Esophagus muscularis mucosa (tissue), 3 donors: ENCODE results near the gene MRTFB.

Source experiments
- POLR2AphosphoS5 ChIP-seq, 2 donors: sonication (generic); formaldehyde crosslinking; IDR thresholded peaks; one replicate each; pipeline ENCODE4 v1.6.1; 2017; ENCODE audit warnings: antibody characterized with exemption in 2 of 2
- TF ChIP-seq, protein P1 (sequence below), 3 experiments: fragments of 200-600 bp in 2 of 3; fragments of 450-650 bp in 1 of 3; sonication (generic) in 2 of 3; IDR thresholded peaks; one replicate each; pipeline ENCODE4 v1.5.1; 2017 to 2019; ENCODE audit warnings: antibody characterized with exemption in 3 of 3, mild to moderate bottlenecking in 2 of 3, moderate library complexity in 1 of 3

DNA sequence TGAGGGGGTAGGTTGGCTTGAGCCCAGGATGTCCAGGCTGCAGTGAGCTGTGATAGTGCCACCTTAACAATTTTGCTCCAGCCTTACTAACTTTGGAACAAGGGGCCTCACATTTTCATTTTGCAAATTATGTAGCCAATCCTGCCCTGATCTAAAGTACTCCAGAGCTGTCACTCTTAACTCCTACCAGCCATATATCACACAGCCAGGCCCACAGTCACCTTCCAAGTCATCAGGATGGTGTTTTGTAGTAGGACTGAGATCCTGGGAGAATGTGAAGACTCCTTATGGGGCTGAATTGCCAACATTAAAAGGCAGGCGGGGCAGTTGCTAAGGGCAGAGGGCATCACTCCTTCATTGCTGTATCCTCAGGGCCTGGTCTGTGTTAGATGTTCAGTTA is 243.0 kb downstream of the MRTFB start:
- TF ChIP-seq POLR2AphosphoS5 (IDR thresholded peaks at IDR 0.05) = no peak
- TF ChIP-seq, protein P1, sequence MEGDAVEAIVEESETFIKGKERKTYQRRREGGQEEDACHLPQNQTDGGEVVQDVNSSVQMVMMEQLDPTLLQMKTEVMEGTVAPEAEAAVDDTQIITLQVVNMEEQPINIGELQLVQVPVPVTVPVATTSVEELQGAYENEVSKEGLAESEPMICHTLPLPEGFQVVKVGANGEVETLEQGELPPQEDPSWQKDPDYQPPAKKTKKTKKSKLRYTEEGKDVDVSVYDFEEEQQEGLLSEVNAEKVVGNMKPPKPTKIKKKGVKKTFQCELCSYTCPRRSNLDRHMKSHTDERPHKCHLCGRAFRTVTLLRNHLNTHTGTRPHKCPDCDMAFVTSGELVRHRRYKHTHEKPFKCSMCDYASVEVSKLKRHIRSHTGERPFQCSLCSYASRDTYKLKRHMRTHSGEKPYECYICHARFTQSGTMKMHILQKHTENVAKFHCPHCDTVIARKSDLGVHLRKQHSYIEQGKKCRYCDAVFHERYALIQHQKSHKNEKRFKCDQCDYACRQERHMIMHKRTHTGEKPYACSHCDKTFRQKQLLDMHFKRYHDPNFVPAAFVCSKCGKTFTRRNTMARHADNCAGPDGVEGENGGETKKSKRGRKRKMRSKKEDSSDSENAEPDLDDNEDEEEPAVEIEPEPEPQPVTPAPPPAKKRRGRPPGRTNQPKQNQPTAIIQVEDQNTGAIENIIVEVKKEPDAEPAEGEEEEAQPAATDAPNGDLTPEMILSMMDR (IDR thresholded peaks at IDR 0.05) = no peak
